KG1 (cell line): Measurements from ENCODE around the gene TMEM151B.

Experiments used
- DNase-seq: peaks from one replicate; lab custom pipeline; 2025; lab: John Stamatoyannopoulos, UW

Gene TMEM151B

GRCh38 chr6:44232676-44233566 is 37.3 kb upstream of the TMEM151B start:
- DNase-seq: no peak

DNA sequence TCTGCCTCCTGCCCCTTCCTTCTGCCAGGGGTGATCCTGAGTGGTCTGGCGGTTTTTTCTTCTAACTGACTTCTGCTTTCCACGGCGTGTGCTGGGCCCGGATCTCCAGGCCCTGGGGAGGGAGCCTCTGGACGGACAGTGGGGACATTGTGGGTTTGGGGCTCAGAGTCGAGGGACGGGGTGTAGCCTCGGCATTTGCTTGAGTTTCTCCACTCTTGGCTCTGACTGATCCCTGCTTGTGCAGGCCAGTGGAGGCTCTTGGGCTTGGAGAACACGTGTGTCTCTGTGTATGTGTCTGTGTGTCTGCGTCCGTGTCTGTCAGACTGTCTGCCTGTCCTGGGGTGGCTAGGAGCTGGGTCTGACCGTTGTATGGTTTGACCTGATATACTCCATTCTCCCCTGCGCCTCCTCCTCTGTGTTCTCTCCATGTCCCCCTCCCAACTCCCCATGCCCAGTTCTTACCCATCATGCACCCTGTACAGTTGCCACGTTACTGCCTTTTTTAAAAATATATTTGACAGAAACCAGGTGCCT is 36.6 kb upstream of the TMEM151B start:
- no peak for DNase-seq

DNA sequence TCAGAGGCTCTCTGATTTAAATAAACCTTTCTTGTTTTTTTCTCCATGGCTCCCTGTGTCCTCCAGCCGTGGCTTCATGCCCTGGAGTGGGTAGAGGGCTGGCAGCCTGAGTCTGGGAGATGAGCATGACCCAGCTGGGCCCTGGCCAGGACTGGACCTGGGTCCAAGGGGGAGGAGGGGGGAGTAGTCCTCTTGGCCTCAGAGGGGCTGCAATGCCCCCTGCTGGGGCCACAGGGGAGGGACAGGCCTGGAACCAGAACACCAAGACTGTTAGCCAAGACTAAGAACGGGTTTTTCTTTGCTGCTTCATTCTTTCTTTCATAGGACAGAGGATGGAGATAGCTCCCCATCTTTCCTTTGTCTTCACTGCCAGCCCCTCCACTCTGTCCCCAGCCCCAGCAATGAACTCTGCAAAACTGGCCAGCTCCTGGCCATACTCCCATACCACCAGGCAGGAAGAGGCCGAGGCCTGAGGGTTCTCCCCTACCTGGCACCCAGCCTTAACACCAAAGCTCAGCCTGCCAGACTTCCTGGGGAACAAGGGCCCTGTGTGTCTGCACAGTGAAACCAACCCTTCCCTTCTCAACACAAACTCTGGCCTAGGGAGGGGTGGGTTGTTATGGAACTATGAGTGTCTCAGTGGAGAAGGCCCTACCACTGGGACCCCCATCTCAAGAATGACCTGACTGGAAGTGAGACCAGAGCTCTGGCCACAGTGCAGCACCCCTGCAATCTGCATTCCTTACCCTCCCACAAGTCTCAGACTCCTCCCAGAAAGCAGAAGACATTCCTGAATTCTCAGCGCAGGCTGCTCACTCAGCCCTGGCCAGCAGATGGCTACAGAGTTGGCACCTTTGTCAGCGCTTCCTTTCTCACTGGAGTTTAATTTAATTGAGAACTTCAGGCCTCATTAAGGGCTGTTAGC is 35.9 kb upstream of the TMEM151B start:
- DNase-seq: no peak

DNA sequence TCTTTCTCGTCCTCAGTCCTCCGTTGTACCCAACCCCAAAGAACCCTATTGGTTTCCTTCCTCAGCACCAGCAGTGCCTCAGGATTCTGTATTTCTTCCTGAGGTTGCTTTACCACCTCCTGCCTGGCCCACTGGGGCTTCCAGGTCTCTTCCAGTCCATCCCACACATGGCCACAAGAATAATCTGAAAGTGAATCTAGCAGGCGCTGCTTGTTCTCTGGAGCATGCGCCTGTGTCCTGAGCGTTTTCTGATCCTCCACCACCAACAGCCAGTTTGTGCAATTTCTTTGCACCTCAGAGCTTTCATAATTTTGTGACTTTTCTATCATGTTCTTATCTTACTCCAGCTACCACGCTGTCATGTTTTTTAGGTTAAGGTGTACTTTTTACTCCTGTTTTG is 35.0 kb upstream of the TMEM151B start:
- DNase-seq: no peak

- DNase-seq: no peak
Measured at GRCh38 chr6:44235891-44236516, 34.2 kb upstream of the TMEM151B start.

GRCh38 chr6:44237021-44237812 is 33.0 kb upstream of the TMEM151B start:
- DNase-seq: no peak

GRCh38 chr6:44237813-44238433 is 32.3 kb upstream of the TMEM151B start:
- peak; percentile 61 for DNase-seq

DNA sequence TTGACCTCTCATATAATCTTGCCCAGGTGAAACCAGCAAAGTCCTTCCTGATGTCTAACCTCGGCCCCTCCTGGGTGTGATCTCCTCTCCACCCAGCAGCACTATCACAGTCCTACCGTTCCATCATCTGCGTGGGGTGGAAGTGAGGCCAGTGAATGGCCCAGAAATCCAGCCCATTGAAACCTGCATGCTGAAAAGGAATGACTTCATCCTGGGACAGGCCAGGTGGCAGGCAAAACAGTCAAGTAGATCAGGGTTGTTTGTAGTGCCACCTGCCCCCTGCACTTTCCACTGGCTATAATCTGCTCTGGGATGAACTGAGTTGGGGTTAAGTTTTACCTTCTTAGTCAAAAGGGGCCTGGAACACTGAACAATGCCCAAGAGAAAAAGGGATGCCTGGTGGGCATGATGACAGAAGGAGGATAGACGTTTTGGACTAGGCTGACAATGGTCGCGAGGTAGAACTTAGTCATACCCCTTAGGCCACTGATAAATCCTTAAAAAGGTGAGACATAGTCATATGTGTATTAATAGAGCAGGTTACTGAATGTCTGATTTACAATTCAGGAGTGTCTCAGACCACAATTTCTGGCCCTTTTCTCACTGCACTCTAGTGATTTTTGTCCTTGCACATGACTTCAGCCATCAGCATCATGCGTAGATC is 31.4 kb upstream of the TMEM151B start:
- no peak for DNase-seq

DNA sequence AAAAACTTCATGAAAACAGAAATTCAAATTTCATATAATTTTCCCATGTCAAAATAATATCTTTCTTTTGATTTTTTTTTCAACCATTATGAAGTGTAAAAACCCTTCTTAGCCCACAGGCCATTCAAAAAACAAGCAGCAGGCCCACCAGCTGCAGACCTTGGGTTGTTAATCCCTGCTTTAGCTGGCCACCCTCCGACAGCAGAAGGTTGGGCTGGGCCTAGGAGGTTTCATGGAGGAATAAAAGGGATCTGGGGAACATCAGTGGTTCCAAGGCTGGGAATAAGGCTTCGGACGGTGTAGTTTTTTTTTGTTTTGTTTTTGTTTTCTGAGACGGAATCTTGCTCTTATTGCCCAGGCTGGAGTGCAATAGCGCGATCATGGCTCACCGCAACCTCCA is 26.9 kb upstream of the TMEM151B start:
- DNase-seq: no peak

GRCh38 chr6:44245391-44245911 is 24.8 kb upstream of the TMEM151B start:
- DNase-seq: no peak

- DNase-seq: peak; percentile 49
Measured at GRCh38 chr6:44245912-44246662, 24.2 kb upstream of the TMEM151B start.

DNA sequence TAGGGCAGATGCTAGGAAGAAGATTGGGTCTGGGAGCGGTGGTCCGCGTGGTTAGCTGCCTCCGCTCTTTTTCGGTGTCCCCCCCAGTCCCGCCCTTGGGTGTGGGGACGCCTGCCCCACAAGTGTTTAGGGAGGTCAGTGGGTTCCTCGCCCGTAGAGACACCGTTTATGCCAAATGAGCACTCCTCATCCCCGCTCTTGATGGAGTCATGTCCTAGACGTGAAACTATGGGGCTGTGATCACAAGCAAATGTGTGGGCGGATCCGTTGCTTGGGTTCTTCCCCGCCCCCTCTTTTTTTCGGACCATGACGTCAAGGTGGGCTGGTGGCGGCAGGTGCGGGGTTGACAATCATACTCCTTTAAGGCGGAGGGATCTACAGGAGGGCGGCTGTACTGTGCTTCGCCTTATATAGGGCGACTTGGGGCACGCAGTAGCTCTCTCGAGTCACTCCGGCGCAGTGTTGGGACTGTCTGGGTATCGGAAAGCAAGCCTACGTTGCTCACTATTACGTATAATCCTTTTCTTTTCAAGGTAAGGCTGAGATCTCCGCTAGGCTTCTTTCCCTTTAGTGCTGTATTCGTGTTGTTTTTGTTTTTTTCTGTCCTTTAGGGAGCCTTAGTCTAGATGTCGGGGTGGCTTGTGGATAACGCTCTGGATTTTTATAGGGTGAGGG is 23.4 kb upstream of the TMEM151B start, which contains the start of gene HSP90AB1:
Gene HSP90AB1 (plus strand): TSS at position 439 of the 675 bp plus-strand sequence. CDS start 1,529 bp downstream, outside the sequence.
- peak; percentile 91 for DNase-seq

DNA sequence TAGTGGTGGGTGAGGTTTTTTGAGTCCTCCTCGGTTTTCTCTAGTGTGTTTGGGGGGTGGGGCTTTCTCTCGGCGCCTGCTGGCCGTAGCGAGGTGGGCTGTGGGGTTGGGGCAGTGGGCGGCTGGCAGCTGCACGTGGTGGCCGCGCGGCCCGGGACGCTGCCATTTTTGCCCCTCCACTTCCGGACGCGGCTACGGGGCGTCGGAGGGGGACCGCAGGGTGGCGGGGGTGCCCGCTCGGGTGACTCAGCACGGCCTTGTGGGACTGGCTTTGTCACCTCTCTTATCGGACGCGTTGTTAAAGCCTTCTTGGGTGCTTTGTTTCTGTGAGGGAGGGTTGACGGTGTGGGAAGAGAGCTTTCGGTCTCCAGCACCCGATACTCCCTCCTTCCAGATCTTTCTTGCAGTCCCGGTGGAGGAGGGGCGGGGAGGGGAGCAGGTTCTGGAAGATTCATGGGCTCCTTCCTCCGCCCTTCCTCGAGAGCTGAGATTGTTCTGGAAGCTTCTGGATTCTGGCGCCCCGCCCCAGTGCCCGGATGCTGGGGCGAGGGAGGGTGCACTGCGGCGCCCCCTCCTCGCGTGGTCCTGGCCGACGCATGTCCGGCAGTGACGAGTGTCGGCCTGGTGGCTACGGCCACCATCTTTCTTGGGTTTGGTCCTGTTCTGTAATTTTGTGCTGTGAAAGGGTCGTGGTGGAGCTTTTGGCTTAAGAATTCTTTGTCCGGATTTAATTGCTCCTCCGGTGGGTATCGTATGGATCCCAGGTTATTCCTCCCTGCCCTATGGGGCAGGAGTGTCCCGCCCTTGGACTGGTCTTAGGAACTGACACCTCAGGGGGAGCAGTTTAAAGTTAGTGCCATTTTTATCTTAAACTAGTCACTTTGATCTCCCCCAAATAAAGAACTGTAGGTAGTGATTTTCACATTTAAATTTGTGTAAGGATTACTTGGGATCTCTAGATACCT is 22.6 kb upstream of the TMEM151B start:
- no peak for DNase-seq

DNA sequence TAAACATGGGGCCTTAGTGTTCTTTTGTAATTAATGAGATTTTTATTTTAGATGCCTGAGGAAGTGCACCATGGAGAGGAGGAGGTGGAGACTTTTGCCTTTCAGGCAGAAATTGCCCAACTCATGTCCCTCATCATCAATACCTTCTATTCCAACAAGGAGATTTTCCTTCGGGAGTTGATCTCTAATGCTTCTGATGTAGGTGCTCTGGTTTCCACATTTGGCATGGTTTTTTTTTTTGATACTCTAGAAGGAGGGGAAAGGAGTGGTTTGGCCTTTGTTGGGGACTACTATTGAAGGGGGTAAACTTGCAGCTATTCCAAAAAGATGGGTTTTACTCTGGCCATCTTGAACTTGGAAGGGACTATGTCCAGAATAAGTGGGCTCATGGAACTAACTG is 21.7 kb upstream of the TMEM151B start:
- no peak for DNase-seq

GRCh38 chr6:44249082-44249748 is 21.0 kb upstream of the TMEM151B start:
- DNase-seq: no peak

- DNase-seq: no peak
Measured at GRCh38 chr6:44250067-44250717, 20.1 kb upstream of the TMEM151B start.
